Fibroblast of lung (primary cell): ENCODE data around the gene MRPL27.

Experiments used
- CTCF ChIP-seq, 2 donors: IDR thresholded peaks in 1 of 2; conservative IDR thresholded peaks in 1 of 2; 1 replicate in 1 of 2; 2 replicates in 1 of 2; pipeline ENCODE4 v1.5.1; 2011 to 2012; ENCODE audit warnings: low read length in 2 of 2, control low read depth in 1 of 2, inconsistent platforms in 1 of 2, low read depth in 1 of 2, mild to moderate bottlenecking in 1 of 2
- EZH2 ChIP-seq: IDR thresholded peaks from 2 replicates; pipeline ENCODE4 v1.5.1; 2012; ENCODE audit warnings: low read length, control low read depth, mild to moderate bottlenecking; ENCODE audit errors: missing control alignments

DNA sequence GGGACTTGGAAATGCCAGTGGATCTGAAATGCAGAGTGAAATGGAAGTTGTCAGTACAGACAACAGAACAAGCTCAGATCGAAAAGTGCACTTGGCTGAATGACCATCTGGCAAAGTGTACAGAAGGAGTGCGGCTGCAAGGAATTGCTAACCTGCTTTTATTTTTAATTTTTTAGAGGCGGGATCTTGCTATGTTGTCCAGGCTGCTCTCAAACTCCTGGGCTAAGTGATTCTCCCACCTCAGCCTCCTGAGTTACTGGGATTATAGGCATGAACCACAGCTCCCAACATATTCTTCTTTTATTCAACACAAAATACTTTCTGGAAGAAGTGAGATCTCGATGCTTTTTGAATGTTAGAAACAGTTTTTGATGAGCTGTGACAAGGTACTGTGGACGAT lies 20.7 kb upstream of the MRPL27 start:
- TF ChIP-seq CTCF (conservative IDR thresholded peaks at IDR 0.05 in 1 of 2, IDR thresholded peaks at IDR 0.05 in 1 of 2; ENCODE audit: low read depth in 1 of 2, low read length in 2 of 2), result no peak
- no peak for TF ChIP-seq EZH2
